ENCODE data around the gene RTN4IP1.

DNA sequence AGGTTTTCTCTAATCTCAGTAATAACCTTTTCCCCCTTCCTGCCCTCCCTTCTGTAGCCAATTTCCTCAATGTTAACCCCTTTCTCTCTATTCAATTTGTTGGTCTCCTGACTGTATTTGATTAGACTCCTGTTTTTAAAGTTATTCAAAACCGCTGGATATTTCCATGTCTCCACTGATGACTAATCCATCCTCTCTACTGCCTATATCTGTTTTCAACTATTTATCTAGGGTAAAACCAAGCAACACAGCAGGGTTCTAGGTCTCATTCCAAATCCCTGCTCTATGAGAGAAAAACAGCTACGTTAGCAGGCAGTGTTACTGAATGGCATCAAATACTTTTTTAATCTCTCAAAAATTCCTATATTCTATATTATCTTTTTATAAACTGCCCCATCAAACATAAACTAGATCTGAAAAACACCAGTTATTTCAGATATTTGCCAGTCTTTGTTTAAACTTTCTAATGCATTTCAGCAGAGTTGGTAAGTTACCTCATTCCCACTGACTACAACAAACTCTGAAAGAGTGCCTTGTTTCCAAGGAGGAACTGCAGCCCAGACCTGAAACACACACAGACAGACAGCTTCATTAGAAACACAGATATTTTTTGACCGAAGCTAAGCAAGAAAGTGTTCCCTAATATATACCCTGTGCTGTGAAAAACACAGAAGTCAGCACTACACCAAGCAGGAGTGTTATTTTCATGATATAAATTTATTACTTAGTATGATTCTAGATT is 8.2 kb downstream of the RTN4IP1 start:
- TF ChIP-seq POLR2AphosphoS5 (IDR thresholded peaks at IDR 0.05; ENCODE audit: low read depth, low read length), result no peak
- no peak for TF ChIP-seq POLR2A (IDR thresholded peaks at IDR 0.05; ENCODE audit: low read depth, low read length)

All from GM12892 (cell line).